K562 (cell line): ENCODE measurements around the gene LRMDA. TPM values are rescaled to one million over a fixed set of nuclear protein-coding genes. Genes with fewer than 3 reads are reported as not detected.

ENCODE experiments used
- ATAC-seq: fragments of 200-7000 bp; cut with Tn5 transposase; 3 replicates; pipeline ENCODE4 v1.9.1; 2020; ENCODE audit warnings: moderate library complexity
- BruUV-seq: library from RNA; stranded (reverse); fragments of 400-500 nt; replicated peaks from 2 replicates; lab custom pipeline; 2021; lab: Mats Ljungman, UMichigan
- CTCF ChIA-PET: fragments of 300-600 bp; formaldehyde crosslinking; extraction: SDS; loops from one replicate; lab custom pipeline; 2021; ENCODE audit warnings: low intra/inter-chr PET ratio; lab: Yijun Ruan, JAX
- POLR2A ChIA-PET: fragments of 300-600, 350-650 bp; sonication (Branson Sonifier 250); formaldehyde crosslinking; extraction: SDS; loops from one replicate; lab custom pipeline; 2021; ENCODE audit warnings: antibody characterized with exemption, inconsistent platforms; lab: Yijun Ruan, JAX
- DNase-seq, 4 experiments: peaks; one replicate each; pipeline versions ENCODE4 v3.0.0 to v3.0.0-alpha.2; 2011 to 2018; ENCODE audit warnings: low spot score in 3 of 4, mixed read lengths in 3 of 4; ENCODE audit errors: extremely low read depth in 1 of 4
- FAIRE-seq: peaks from 2 replicates; lab custom pipeline; 2011; peaks lifted over from hg19 to GRCh38; lab: Jason Lieb, UNC
- H2AFZ ChIP-seq: 2 replicates; pipeline ENCODE4 v1.6.0; 2011; ENCODE audit warnings: low read depth, low read length, control low read depth, inconsistent platforms
- H3K27ac ChIP-seq: fragments of 200-600 bp; 3 replicates; pipeline ENCODE4 v1.8.0; 2011; ENCODE audit warnings: low read depth, mild to moderate bottlenecking, control low read depth, inconsistent platforms, low read length, moderate library complexity, mixed read lengths; ENCODE audit errors: extremely low read depth
- H3K27me3 ChIP-seq, 2 experiments: fragments of 300-600 bp in 1 of 2; 2 replicates in 1 of 2; 3 replicates in 1 of 2; pipeline versions ENCODE4 v1.6.0 to v1.8.0; 2011; ENCODE audit warnings: inconsistent platforms in 2 of 2, low read length in 2 of 2, mild to moderate bottlenecking in 1 of 2, mixed read lengths in 1 of 2, moderate library complexity in 1 of 2; ENCODE audit not compliant: control insufficient read depth in 2 of 2, insufficient read depth in 2 of 2
- H3K36me3 ChIP-seq: fragments of 300-600 bp; 3 replicates; pipeline ENCODE4 v1.8.0; 2011; ENCODE audit warnings: mild to moderate bottlenecking, low read length, inconsistent platforms; ENCODE audit not compliant: control insufficient read depth, insufficient read depth
- H3K4me1 ChIP-seq, 2 experiments: fragments of 200-600 bp in 1 of 2; replicated peaks in 1 of 2; 2 replicates in 1 of 2; 3 replicates in 1 of 2; pipeline versions ENCODE4 v1.5.1 to v1.8.0; 2011; ENCODE audit warnings: inconsistent platforms in 2 of 2, low read length in 2 of 2, mild to moderate bottlenecking in 1 of 2, mixed read lengths in 1 of 2, moderate library complexity in 1 of 2; ENCODE audit not compliant: control insufficient read depth in 2 of 2, insufficient read depth in 2 of 2
- H3K4me2 ChIP-seq: 2 replicates; pipeline ENCODE4 v1.6.1; 2011; ENCODE audit warnings: low read length, control low read depth, inconsistent platforms, mixed read lengths; ENCODE audit not compliant: insufficient read depth
- H3K4me3 ChIP-seq: fragments of 200-600 bp; sonication (generic), shearing (Covaris generic); 2 replicates; pipeline ENCODE4 v1.5.1; 2016; ENCODE audit warnings: control low read depth, inconsistent platforms
- H3K79me2 ChIP-seq: fragments of 200-600 bp; 3 replicates; pipeline ENCODE4 v1.8.0; 2011; ENCODE audit warnings: low read length, inconsistent platforms; ENCODE audit not compliant: control insufficient read depth, insufficient read depth
- H3K9ac ChIP-seq, 2 experiments: 2 replicates each; pipeline versions ENCODE4 v1.6.0 to v1.6.1; 2011; ENCODE audit warnings: low read depth in 2 of 2, low read length in 2 of 2, control low read depth in 1 of 2, inconsistent platforms in 1 of 2, mild to moderate bottlenecking in 1 of 2, mixed read lengths in 1 of 2; ENCODE audit not compliant: insufficient read depth in 1 of 2
- H3K9me1 ChIP-seq: one replicate; pipeline ENCODE4 v1.6.0; 2011; ENCODE audit warnings: inconsistent platforms, mild to moderate bottlenecking, low read length, moderate library complexity; ENCODE audit not compliant: control insufficient read depth, insufficient read depth
- H3K9me3 ChIP-seq: replicated peaks from 2 replicates; pipeline ENCODE4 v1.5.1; 2011; ENCODE audit warnings: low read depth, low read length, inconsistent platforms; ENCODE audit not compliant: control insufficient read depth, insufficient read depth
- H4K20me1 ChIP-seq: replicated peaks from 2 replicates; pipeline ENCODE4 v1.6.1; 2011; ENCODE audit warnings: low read length, inconsistent platforms, mixed read lengths; ENCODE audit not compliant: control insufficient read depth, insufficient read depth
- CHD1 ChIP-seq: fragments of 200-600 bp; sonication (generic); IDR thresholded peaks from one replicate; pipeline ENCODE4 v1.6.1; 2012; ENCODE audit warnings: mild to moderate bottlenecking, moderate library complexity, low read length, inconsistent platforms
- E2F1 ChIP-seq: sonication (generic); formaldehyde crosslinking; IDR thresholded peaks from 2 replicates; pipeline ENCODE4 v1.8.1; 2023; ENCODE audit warnings: mild to moderate bottlenecking, missing genetic modification reagents, moderate library complexity
- EZH2 ChIP-seq: IDR thresholded peaks from 2 replicates; pipeline ENCODE4 v1.6.1; 2012; ENCODE audit warnings: low read depth, mild to moderate bottlenecking, inconsistent platforms, low read length, borderline replicate concordance
- GABPB2 ChIP-seq: fragments of 250-450 bp; sonication (Bioruptor Pico); conservative IDR thresholded peaks from 2 replicates; pipeline ENCODE4 v1.5.1; 2021; ENCODE audit warnings: mild to moderate bottlenecking
- HIVEP1 ChIP-seq: fragments of 250-450 bp; sonication (Bioruptor Pico); IDR thresholded peaks from 2 replicates; pipeline ENCODE4 v1.4.0; 2020; ENCODE audit warnings: mild to moderate bottlenecking
- HNRNPUL1 ChIP-seq: fragments of 200-400 bp; formaldehyde crosslinking; IDR thresholded peaks from 2 replicates; pipeline ENCODE4 v1.6.1; 2017; ENCODE audit warnings: low read length
- MEF2D ChIP-seq: conservative IDR thresholded peaks from 2 replicates; pipeline ENCODE4 v1.6.1; 2016; ENCODE audit warnings: low read depth, missing genetic modification characterization, missing compliant biosample characterization
- NCOA1 ChIP-seq: fragments of 450-650 bp; IDR thresholded peaks from 2 replicates; pipeline ENCODE4 v1.6.1; 2016; ENCODE audit warnings: low read depth
- NRF1 ChIP-seq, 2 experiments: fragments of 450-650 bp; IDR thresholded peaks in 1 of 2; conservative IDR thresholded peaks in 1 of 2; 2 replicates each; pipeline ENCODE4 v1.6.1; 2014; ENCODE audit warnings: mild to moderate bottlenecking in 2 of 2
- PHF21A ChIP-seq: fragments of 450-650 bp; IDR thresholded peaks from 2 replicates; pipeline ENCODE4 v1.6.1; 2017; ENCODE audit warnings: low read depth, borderline replicate concordance
- RBM22 ChIP-seq: fragments of 200-400 bp; formaldehyde crosslinking; IDR thresholded peaks from 2 replicates; pipeline ENCODE4 v1.6.1; 2018; ENCODE audit warnings: low read length, low read depth; ENCODE audit not compliant: poor library complexity, severe bottlenecking
- TBP ChIP-seq: optimal IDR thresholded peaks from 2 replicates; pipeline ENCODE3; 2011; ENCODE audit warnings: low read depth, low read length, improper control_type of control experiment
- ZFX ChIP-seq: sonication (generic); formaldehyde crosslinking; IDR thresholded peaks from 2 replicates; pipeline ENCODE4 v1.8.0; 2022; ENCODE audit warnings: mild to moderate bottlenecking, missing genetic modification reagents, moderate library complexity
- WGBS: fragments of 100-300 bp; shearing (Covaris generic); methylation state at CpG from one replicate; pipeline ENCODE4 v1.1.6; 2016; ENCODE audit warnings: low coverage, mixed read lengths; ENCODE audit not compliant: insufficient coverage; ENCODE audit errors: missing lambda C conversion rate; 5-methylcytosine and 5-hydroxymethylcytosine counted together
- in situ Hi-C: fragments of 300-500 bp; cut with MboI; formaldehyde crosslinking; loops from 4 replicates; pipeline ENCODE4 v1.15.0; 2018; ENCODE audit warnings: inconsistent platforms, mixed read lengths
- intact Hi-C: fragments of 100-400 bp; cut with micrococcal nuclease; formaldehyde crosslinking; loops from 2 replicates; pipeline ENCODE4 v1.14.2; 2022
- polyA plus RNA-seq, 8 experiments: library from polyadenylated mRNA; depleted of rRNA in 4 of 8; stranded (reverse) in 5 of 8; unstranded in 3 of 8; fragments of >200 nt; fragmentation: Nextera tagmentation in 2 of 8; fragmentation: Illumina TruSeq in 1 of 8; extraction: Ambion mirVana in 2 of 8; extraction: Trizol in 1 of 8; gene quantifications; 2 replicates each; pipeline versions ENCODE4 v1.2.1 to v1.2.3, GENCODE V29; 2011 to 2014; ENCODE audit warnings: inconsistent platforms in 1 of 8, missing spikeins in 1 of 8
- total RNA-seq, 7 experiments: library from RNA; depleted of rRNA in 6 of 7; stranded (reverse); fragments of >200 nt in 6 of 7; fragmentation: Illumina TruSeq in 2 of 7; extraction: Trizol in 2 of 7; gene quantifications; 2 replicates each; pipeline versions ENCODE4 v1.2.1 to v1.2.3, GENCODE V29; 2011 to 2021; ENCODE audit warnings: low replicate concordance in 1 of 7
- TF ChIP-seq, protein P1 (sequence below): fragments of 250-450 bp; sonication (Bioruptor Pico); IDR thresholded peaks from 2 replicates; pipeline ENCODE4 v1.4.0; 2020; ENCODE audit warnings: mild to moderate bottlenecking, moderate library complexity, borderline replicate concordance
- TF ChIP-seq, protein P2 (sequence below), 2 experiments: fragments of 450-650 bp; conservative IDR thresholded peaks; 2 replicates each; pipeline ENCODE4 v1.6.1; 2017; ENCODE audit warnings: mild to moderate bottlenecking in 2 of 2, moderate library complexity in 2 of 2

The LRMDA gene
- total and polyA plus RNA-seq, 9 of the 15 experiments (the other 6 are each of a cell fraction or from before 2014, with no cell fraction given), result 0.25 TPM; not detected in 8

GRCh38 chr10:76085002-76085816, 653.8 kb downstream of the LRMDA start:
- ChIA-PET POLR2A (no interaction called here), CTCF (no interaction called here)
- H3K4me3 ChIP-seq, result no peak overlapping the region
- no peaks in the 10 kb centered on the region for H3K27me3 ChIP-seq
- in situ Hi-C loops (no loop called here), intact Hi-C loops (no loop called here)
- H3K9me1 ChIP-seq, result no peaks in the 10 kb centered on the region
- FAIRE-seq (no peak), ATAC-seq (no peak), DNase-seq (no peak)
- H3K9me3 ChIP-seq, result no peaks in the 10 kb centered on the region
- H3K9ac ChIP-seq, result no peak overlapping the region
- H3K79me2 ChIP-seq, result no peaks in the 10 kb centered on the region
- H3K4me2 ChIP-seq, result no peak overlapping the region
- no peaks in the 10 kb centered on the region for H4K20me1 ChIP-seq
- no peak overlapping the region for H2AFZ ChIP-seq
- H3K36me3 ChIP-seq, result no peaks in the 10 kb centered on the region
- TF ChIP-seq, protein P1, sequence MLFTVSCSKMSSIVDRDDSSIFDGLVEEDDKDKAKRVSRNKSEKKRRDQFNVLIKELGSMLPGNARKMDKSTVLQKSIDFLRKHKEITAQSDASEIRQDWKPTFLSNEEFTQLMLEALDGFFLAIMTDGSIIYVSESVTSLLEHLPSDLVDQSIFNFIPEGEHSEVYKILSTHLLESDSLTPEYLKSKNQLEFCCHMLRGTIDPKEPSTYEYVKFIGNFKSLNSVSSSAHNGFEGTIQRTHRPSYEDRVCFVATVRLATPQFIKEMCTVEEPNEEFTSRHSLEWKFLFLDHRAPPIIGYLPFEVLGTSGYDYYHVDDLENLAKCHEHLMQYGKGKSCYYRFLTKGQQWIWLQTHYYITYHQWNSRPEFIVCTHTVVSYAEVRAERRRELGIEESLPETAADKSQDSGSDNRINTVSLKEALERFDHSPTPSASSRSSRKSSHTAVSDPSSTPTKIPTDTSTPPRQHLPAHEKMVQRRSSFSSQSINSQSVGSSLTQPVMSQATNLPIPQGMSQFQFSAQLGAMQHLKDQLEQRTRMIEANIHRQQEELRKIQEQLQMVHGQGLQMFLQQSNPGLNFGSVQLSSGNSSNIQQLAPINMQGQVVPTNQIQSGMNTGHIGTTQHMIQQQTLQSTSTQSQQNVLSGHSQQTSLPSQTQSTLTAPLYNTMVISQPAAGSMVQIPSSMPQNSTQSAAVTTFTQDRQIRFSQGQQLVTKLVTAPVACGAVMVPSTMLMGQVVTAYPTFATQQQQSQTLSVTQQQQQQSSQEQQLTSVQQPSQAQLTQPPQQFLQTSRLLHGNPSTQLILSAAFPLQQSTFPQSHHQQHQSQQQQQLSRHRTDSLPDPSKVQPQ (CRISPR knock-in tag), result no peak
- TF ChIP-seq NCOA1 (no peak), MEF2D (tag) (no peak), RBM22 (no peak), GABPB2 (CRISPR knock-in tag) (no peak), ZFX (CRISPR knock-in tag) (no peak), TBP (no peak), PHF21A (no peak), E2F1 (CRISPR knock-in tag) (no peak), HIVEP1 (CRISPR knock-in tag) (no peak), NRF1 (conservative IDR thresholded peaks at IDR 0.05 in 1 of 2, IDR thresholded peaks at IDR 0.05 in 1 of 2) (no peak), EZH2 (no peak), CHD1 (no peak), HNRNPUL1 (no peak)
- TF ChIP-seq, protein P2, sequence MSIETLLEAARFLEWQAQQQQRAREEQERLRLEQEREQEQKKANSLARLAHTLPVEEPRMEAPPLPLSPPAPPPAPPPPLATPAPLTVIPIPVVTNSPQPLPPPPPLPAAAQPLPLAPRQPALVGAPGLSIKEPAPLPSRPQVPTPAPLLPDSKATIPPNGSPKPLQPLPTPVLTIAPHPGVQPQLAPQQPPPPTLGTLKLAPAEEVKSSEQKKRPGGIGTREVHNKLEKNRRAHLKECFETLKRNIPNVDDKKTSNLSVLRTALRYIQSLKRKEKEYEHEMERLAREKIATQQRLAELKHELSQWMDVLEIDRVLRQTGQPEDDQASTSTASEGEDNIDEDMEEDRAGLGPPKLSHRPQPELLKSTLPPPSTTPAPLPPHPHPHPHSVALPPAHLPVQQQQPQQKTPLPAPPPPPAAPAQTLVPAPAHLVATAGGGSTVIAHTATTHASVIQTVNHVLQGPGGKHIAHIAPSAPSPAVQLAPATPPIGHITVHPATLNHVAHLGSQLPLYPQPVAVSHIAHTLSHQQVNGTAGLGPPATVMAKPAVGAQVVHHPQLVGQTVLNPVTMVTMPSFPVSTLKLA (conservative IDR thresholded peaks at IDR 0.05), result no peak
- no peaks in the 10 kb centered on the region for H3K4me1 ChIP-seq
- WGBS, result under 1% methylated on average over 8 of the region's 8 CpGs
- BruUV-seq, result no TSS peak
- H3K27ac ChIP-seq, result no peak overlapping the region
